BE2C (cell line): ENCODE measurements around the gene PLEKHS1.

Experiments used
- DNase-seq: peaks from one replicate; pipeline ENCODE4 v3.0.0-alpha.2; 2020
- H3K27me3 ChIP-seq: fragments of 250-450 bp; sonication (Bioruptor Pico); 2 replicates; pipeline ENCODE4 v1.5.1; 2020; ENCODE audit warnings: mild to moderate bottlenecking
- H3K36me3 ChIP-seq: fragments of 250-450 bp; sonication (Bioruptor Pico); 2 replicates; pipeline ENCODE4 v1.5.1; 2020; ENCODE audit warnings: mild to moderate bottlenecking
- H3K4me1 ChIP-seq: fragments of 250-450 bp; sonication (Bioruptor Pico); 2 replicates; pipeline ENCODE4 v1.5.1; 2020
- H3K4me3 ChIP-seq: 2 replicates; pipeline ENCODE4 v1.5.1; 2011; ENCODE audit warnings: low read depth, low read length
- H3K9me3 ChIP-seq: fragments of 250-450 bp; sonication (Bioruptor Pico); 2 replicates; pipeline ENCODE4 v1.5.1; 2020
- TF ChIP-seq, protein P1 (sequence below): IDR thresholded peaks from 2 replicates; pipeline ENCODE4 v1.5.1; 2012; ENCODE audit warnings: mild to moderate bottlenecking, low read depth, low read length

The PLEKHS1 gene

GRCh38 chr10:113711142-113711541, 40.3 kb upstream of the PLEKHS1 start:
- H3K4me1 ChIP-seq = no peaks in the 10 kb centered on the region
- no peaks in the 10 kb centered on the region for H3K36me3 ChIP-seq
- TF ChIP-seq, protein P1, sequence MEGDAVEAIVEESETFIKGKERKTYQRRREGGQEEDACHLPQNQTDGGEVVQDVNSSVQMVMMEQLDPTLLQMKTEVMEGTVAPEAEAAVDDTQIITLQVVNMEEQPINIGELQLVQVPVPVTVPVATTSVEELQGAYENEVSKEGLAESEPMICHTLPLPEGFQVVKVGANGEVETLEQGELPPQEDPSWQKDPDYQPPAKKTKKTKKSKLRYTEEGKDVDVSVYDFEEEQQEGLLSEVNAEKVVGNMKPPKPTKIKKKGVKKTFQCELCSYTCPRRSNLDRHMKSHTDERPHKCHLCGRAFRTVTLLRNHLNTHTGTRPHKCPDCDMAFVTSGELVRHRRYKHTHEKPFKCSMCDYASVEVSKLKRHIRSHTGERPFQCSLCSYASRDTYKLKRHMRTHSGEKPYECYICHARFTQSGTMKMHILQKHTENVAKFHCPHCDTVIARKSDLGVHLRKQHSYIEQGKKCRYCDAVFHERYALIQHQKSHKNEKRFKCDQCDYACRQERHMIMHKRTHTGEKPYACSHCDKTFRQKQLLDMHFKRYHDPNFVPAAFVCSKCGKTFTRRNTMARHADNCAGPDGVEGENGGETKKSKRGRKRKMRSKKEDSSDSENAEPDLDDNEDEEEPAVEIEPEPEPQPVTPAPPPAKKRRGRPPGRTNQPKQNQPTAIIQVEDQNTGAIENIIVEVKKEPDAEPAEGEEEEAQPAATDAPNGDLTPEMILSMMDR = no peak
- no peaks in the 10 kb centered on the region for H3K27me3 ChIP-seq
- peaks cover 3% of the 10 kb centered on the region; the same call in 1 of the 2 replicates for H3K9me3 ChIP-seq
- no peak overlapping the region for H3K4me3 ChIP-seq
- DNase-seq = no peak

- Histone ChIP-seq H3K4me3 (no peak overlapping the region), H3K4me1 (no peaks in the 10 kb centered on the region), H3K36me3 (no peaks in the 10 kb centered on the region), H3K27me3 (no peaks in the 10 kb centered on the region), H3K9me3 (peaks cover 3% of the 10 kb centered on the region; the same call in 1 of the 2 replicates)
- DNase-seq = no peak
- TF ChIP-seq, protein P1 = no peak
Observed at GRCh38 chr10:113712024-113712423, 39.5 kb upstream of the PLEKHS1 start.

DNA sequence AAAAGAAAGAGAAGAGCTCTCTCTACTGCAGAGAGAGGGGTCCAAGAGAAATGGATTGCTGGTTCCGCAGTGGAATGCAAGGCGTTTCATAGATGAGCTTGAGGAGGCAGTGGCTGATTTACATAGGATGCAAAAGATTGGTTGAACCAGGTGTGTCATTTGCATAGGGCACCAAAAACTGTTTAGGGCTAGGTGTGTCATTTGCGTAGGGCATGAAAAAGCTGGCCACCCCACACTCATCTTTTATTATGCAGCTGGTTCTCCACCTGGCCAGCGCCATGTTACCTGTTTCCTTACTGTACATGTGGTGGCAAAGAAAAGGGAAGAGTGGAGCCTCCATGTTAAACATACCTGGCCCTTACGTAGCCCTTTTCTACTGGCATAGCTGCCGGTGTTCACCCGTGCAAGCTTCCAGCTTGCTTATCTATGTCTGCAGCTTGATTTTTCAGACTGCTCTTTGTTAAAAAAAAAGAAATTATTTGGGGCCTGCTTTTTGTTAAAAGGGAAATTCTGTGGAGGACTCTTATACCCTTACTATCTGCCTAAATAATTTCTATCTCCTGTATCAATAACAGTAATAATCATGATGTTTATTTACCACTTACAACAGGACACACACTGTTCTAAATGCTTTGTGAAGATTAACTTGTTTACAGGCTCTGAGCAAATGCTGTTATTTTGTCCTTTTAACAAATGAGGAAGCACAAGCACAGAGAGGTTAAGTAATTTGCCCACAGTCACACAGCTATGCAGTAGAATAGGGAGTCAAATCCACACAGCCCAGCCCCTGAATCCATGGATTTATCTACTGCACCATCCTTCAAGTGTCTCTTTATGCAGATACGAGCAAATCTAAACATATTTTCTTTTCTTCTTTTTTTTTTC, 38.5 kb upstream of the PLEKHS1 start:
- TF ChIP-seq, protein P1 = no peak
- peaks cover 3% of the 10 kb centered on the region; the same call in 1 of the 2 replicates for H3K9me3 ChIP-seq
- H3K36me3 ChIP-seq = no peaks in the 10 kb centered on the region
- no peaks in the 10 kb centered on the region for H3K27me3 ChIP-seq
- no peak for DNase-seq
- no peak overlapping the region for H3K4me3 ChIP-seq
- no peaks in the 10 kb centered on the region for H3K4me1 ChIP-seq

DNA sequence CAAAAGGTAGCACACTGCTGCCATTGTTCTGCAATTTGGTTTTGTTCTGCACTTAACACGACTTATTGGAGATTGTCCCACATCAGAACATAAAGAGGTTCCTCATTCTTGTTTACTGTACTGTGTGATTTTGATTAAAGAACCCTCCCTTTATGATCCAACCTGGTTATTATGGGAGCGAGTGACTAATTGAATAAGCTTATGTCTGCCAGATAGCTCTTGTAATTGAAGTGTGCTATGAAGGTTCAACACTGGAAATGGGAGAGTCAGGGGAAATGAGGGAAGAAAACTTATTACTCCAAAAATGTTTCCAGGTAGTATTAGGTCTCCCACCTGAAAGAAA, 37.9 kb upstream of the PLEKHS1 start:
- H3K27me3 ChIP-seq = no peaks in the 10 kb centered on the region
- H3K36me3 ChIP-seq = no peaks in the 10 kb centered on the region
- TF ChIP-seq, protein P1 = no peak
- H3K4me3 ChIP-seq = no peak overlapping the region
- DNase-seq = no peak
- H3K4me1 ChIP-seq = no peaks in the 10 kb centered on the region
- peaks cover 3% of the 10 kb centered on the region; the same call in 1 of the 2 replicates for H3K9me3 ChIP-seq

GRCh38 chr10:113716109-113716910, 35.2 kb upstream of the PLEKHS1 start:
- DNase-seq = no peak
- H3K27me3 ChIP-seq = no peaks in the 10 kb centered on the region

More at GRCh38 chr10:113716109-113716910, 35.2 kb upstream of the PLEKHS1 start:
- Histone ChIP-seq H3K4me1 (no peaks in the 10 kb centered on the region), H3K4me3 (no peak overlapping the region), H3K36me3 (no peaks in the 10 kb centered on the region), H3K9me3 (peaks cover 3% of the 10 kb centered on the region; the same call in 1 of the 2 replicates)
- TF ChIP-seq, protein P1 = no peak
